HG02852 (cell line): ENCODE measurements around the gene LYSMD1.

Experiments used
- ATAC-seq: cut with Tn5 transposase; IDR thresholded peaks from one replicate; pipeline ENCODE4 v1.9.1; 2021; ENCODE audit warnings: mild to moderate bottlenecking, moderate library complexity; ENCODE audit not compliant: unreplicated experiment

Gene LYSMD1

GRCh38 chr1:151143057-151143435, 22.7 kb downstream of the LYSMD1 start:
- no peak for ATAC-seq

- ATAC-seq, result no peak
Observed at GRCh38 chr1:151142411-151143056, 23.2 kb downstream of the LYSMD1 start.

- ATAC-seq, result no peak
Observed at GRCh38 chr1:151137789-151138188, 27.9 kb downstream of the LYSMD1 start.

- no peak for ATAC-seq
Observed at GRCh38 chr1:151135433-151136385, 30.0 kb downstream of the LYSMD1 start.

DNA sequence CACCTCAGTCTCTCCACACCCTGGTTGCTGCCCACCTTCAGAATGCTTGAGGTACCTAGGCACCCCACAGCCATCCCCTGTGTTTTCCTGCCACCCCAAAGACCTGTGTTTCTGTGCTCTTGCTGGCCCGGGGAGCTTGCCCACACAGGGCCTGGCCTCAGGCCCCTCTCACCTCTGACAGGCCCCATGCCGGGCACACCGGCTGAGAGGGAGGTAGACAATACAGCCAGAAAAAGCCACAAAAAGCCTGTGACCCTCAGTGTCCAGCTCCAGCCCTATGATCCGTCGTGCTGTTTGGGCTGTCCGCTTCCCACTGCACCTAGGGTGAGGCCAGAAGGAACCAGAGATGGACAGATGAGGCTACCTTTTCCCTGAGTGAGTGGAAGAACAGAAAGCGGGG, 30.7 kb downstream of the LYSMD1 start:
- no peak for ATAC-seq

DNA sequence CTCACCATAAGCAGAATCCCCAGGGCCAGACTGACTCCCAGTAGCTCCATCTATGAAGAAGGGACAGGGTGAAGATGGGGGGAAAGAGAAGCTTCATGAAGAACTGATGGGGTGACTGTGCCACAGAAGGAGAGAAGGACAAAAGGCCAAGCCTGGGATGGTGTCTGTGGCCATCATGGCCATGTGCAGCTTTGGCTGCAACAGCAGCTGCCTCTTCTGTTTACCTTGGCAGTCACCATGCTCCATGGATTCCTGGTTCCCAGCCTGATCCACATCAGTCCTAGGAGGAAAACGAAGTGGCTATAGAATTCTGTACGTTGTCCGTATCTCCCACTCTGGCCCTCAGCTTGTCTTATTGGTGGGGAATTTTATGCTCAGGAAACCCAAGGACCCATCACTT, 31.3 kb downstream of the LYSMD1 start:
- no peak for ATAC-seq

DNA sequence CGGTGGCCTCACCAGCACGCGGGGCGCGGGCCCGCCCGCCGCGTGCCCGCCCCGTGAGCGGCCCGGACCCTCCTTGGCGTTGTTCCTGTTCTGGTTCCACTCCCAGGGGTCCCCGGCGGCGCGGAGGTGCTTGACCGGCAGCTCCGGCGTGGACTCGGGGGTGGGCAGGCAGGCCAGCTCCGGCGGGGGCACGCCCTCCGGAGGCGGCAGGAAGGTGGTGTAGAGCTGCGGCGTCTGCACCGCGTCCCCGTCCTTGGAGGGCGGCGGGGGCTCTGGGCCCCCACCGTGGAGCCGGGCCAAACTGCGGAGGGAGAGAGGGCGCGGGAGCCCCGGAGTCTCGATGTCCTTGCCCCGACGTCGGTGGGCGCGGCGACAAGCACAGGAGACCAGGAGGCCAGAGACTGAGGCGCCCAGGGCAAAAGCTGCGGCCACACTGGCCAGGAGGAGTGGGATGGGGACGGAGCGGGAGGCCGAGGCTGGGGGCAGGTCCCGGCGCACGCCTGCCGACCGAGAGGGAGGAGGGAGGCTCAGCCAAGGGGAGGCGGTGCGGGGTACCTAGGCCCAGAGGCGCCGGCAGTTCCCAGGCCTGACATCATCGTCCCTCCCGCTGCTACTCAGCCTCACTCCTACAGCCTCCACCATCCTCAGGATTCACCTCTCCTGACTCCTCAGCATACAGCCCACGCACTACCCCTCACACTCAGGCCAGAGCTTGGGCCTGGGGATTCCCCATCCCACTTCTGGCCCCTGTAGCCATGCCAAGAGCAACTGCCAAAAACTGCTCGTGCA, 32.5 kb downstream of the LYSMD1 start:
- ATAC-seq, result no peak

- ATAC-seq, result no peak
Observed at GRCh38 chr1:151132335-151133017, 33.2 kb downstream of the LYSMD1 start.

DNA sequence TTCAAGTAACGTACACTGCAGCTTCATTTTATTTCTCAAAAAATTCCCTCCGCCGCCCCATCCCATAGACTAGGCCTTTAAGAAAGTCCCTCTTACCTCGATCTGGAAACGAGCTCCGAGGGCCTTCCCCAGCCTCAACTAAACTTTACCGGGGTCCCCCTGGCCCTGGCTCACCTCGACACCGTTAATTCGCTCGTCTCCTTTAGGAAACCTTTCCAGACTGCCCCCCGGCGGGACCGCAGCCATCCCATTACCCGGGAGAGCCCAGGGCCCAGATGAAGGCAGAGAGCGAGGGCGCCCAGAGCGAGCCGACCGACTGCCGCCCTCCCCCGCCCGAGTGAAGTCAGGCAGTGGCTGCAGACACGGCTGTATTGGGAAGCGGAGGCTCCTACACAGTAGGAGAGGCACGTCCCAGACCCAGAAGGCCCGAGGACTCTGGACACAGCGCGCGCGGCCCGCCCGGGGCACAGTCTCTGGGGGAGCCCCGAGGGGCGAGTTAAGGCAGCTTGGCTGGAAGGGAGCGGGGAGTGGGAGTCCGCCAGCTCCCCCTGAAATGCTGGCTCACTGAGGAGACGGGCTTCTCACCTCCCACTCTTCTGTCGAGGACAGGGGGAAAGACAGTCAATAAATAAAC, 33.9 kb downstream of the LYSMD1 start:
- no peak for ATAC-seq

DNA sequence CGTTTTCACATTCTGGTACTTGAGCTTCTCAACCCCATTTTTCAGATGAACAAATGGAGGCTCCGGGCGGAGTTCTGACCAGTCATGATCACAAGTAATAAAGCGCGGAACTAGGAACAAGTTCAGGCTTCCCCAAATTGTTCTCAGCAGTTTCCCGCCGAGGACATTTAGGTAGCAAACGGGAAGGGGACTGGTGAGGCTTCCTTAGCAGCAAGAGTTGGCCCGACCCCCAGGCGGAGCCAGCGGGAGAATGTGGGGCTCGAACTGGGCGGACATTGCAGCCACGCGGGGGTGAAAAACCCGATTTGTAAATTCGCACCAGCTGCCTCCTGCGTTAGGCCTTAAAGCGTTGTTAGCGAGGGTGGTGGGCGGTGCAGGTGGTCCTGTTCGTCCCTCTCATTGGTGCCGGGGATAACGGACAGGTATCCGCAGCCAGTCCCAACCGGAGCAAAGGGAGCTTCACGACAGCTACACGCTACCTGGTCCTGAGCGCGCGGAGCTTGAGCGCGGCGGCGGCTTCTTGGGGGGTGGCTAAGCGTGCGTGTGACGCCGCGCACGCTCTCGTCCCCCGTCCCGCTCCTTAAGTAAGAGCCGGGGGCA, 34.6 kb downstream of the LYSMD1 start:
- ATAC-seq, result peak; percentile 89

DNA sequence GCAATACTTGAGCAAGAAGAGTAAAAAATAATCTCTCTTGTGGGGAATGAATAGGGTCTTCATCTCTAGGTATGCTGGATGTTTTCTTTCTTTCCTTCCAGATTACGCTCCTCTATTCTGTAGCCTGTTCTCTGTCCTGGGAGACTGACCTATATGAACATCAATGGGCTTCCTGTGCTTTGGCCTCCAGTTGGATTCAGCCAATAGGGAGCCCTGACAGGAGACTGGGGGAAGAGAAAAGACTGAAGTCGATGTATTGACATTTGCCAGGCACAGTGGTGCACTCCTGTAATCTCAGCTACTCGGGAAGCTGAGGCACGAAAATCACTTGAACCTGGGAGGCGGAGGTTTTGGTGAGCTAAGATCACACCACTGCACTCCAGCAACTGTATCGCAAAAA, 36.9 kb downstream of the LYSMD1 start:
- no peak for ATAC-seq

DNA sequence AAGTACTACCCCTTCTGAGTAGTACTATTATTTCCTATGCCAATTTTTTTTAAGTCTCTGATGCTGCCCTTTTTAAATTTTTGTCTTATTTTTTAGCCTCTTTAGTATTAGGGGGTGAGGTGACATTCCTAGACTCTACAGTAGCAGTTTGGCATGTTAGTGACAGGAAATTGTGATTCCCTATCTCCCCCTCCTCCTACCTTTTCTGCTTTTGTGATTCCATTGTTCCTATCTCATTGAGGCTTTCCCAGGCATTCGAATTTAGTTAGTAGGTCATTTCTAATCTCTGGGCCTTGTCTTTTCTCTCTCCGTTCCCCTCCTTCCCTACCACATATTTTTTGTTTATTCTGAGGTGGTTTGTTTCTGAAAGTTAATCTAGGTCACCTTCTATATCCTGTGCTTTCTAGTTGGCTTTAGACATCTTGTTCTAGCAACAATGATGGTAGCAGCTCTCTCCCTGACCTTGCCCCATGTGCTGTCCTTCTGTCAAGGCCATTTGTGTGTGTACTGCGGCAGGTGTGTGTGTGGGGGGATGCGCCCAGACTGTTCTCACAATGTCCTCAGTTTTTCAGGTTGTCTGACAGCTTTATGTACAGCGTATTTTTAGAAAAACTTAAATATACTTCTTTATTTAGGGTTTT, 40.8 kb downstream of the LYSMD1 start:
- ATAC-seq, result no peak

GRCh38 chr1:151113877-151114276, 51.8 kb downstream of the LYSMD1 start:
- no peak for ATAC-seq
